ENCODE results near the gene RTF1. TPM values are rescaled to one million over a fixed set of nuclear protein-coding genes. Genes with fewer than 3 reads are reported as not detected.

Gene RTF1
- total RNA-seq, 1 experiment from 2014 or later = 17.6 TPM

- in situ Hi-C loops (cut with HindIII; ENCODE audit: low pct_unique_long_range_greater_than_20kb, low sequenced_read_pairs) = no loop called here
- no peak for DNase-seq (ENCODE audit: low read depth, low spot score)
Measured at GRCh38 chr15:41512940-41513505, 96.1 kb downstream of the RTF1 start.

GRCh38 chr15:41513506-41514227 is 96.8 kb downstream of the RTF1 start, which contains the start of gene LTK:
TSS of gene LTK (minus strand) at chr15:41513827. CDS start at chr15:41513709, 118 bp downstream.
- no peak for DNase-seq (ENCODE audit: low read depth, low spot score)
- in situ Hi-C loops (cut with HindIII; ENCODE audit: low pct_unique_long_range_greater_than_20kb, low sequenced_read_pairs) = no loop called here

GRCh38 chr15:41517895-41518449 is 101.1 kb downstream of the RTF1 start:
- no peak for DNase-seq (ENCODE audit: low read depth, low spot score)
- in situ Hi-C loops (cut with HindIII; ENCODE audit: low pct_unique_long_range_greater_than_20kb, low sequenced_read_pairs) = no loop called here

- in situ Hi-C loops (cut with HindIII; ENCODE audit: low pct_unique_long_range_greater_than_20kb, low sequenced_read_pairs) = no loop called here
- no peak for DNase-seq (ENCODE audit: low read depth, low spot score)
Measured at GRCh38 chr15:41520636-41521035, 103.7 kb downstream of the RTF1 start.

- no peak for DNase-seq (ENCODE audit: low read depth, low spot score)
- in situ Hi-C loops (cut with HindIII; ENCODE audit: low pct_unique_long_range_greater_than_20kb, low sequenced_read_pairs) = no loop called here
Measured at GRCh38 chr15:41521614-41522013, 104.7 kb downstream of the RTF1 start.

- in situ Hi-C loops (cut with HindIII; ENCODE audit: low pct_unique_long_range_greater_than_20kb, low sequenced_read_pairs) = no loop called here
- DNase-seq (ENCODE audit: low read depth, low spot score) = no peak
Measured at GRCh38 chr15:41523097-41523496, 106.2 kb downstream of the RTF1 start.

GRCh38 chr15:41530363-41530956 is 113.6 kb downstream of the RTF1 start:
- in situ Hi-C loops (cut with HindIII; ENCODE audit: low pct_unique_long_range_greater_than_20kb, low sequenced_read_pairs) = no loop called here
- DNase-seq (ENCODE audit: low read depth, low spot score) = no peak

Small RNA genes within 50 kb of the gene (small RNA-seq; reads per million reads assigned to genes)
- 0 reads per million in 2 experiments for gene RNU6-1169P

Other genes with a start within 250 kb of the RTF1 start
- 0.51 TPM in 1 of 2 replicates, not detected in the other for gene EXD1, start 186.3 kb upstream of the RTF1 start, total RNA-seq (2014; rRNA removed; shearing (Covaris generic))
- gene CHP1, start 185.8 kb upstream of the RTF1 start, total RNA-seq (2014; rRNA removed; shearing (Covaris generic)) = 104 and 116 TPM in 2 replicates
- 9.2 and 12.8 TPM in 2 replicates for gene OIP5, start 84.5 kb upstream of the RTF1 start, total RNA-seq (2014; rRNA removed; shearing (Covaris generic))
- 83.0 and 87.5 TPM in 2 replicates for gene NUSAP1, start 84.2 kb upstream of the RTF1 start, total RNA-seq (2014; rRNA removed; shearing (Covaris generic))
- gene NDUFAF1, start 14.6 kb upstream of the RTF1 start, total RNA-seq (2014; rRNA removed; shearing (Covaris generic)) = 38.0 and 39.6 TPM in 2 replicates
- 0.45 and 0.85 TPM in 2 replicates for gene ITPKA, start 76.8 kb downstream of the RTF1 start, total RNA-seq (2014; rRNA removed; shearing (Covaris generic))
- gene LTK, start 96.7 kb downstream of the RTF1 start, total RNA-seq (2014; rRNA removed; shearing (Covaris generic)) = 0.08 TPM in 1 of 2 replicates, not detected in the other
- gene RPAP1, start 127.2 kb downstream of the RTF1 start, total RNA-seq (2014; rRNA removed; shearing (Covaris generic)) = 15.2 and 21.1 TPM in 2 replicates
- gene TYRO3, start 142.1 kb downstream of the RTF1 start, total RNA-seq (2014; rRNA removed; shearing (Covaris generic)) = 79.0 and 81.2 TPM in 2 replicates
- gene MGA, start 243.3 kb downstream of the RTF1 start, total RNA-seq (2014; rRNA removed; shearing (Covaris generic)) = 26.1 and 28.8 TPM in 2 replicates

Data from SK-MEL-5 (cell line).